SK-N-DZ (cell line): ENCODE data around the gene FAM156A.
"Not testable (repeated sequence)": the region's sequence is repeated elsewhere in the genome, so short reads cannot be mapped to it uniquely, and the experiment has no call there.

ENCODE experiments used
- DNase-seq: peaks from one replicate; pipeline ENCODE4 v3.0.0-alpha.2; 2015; ENCODE audit warnings: low spot score

FAM156A gene

GRCh38 chrX:52966993-52967738 lies 8.8 kb upstream of the FAM156A start:
- not testable (repeated sequence) for DNase-seq

- DNase-seq, result not testable (repeated sequence)
These were observed 643 bp upstream of the FAM156A start for GRCh38 chrX:52958961-52959360.

- not testable (repeated sequence) for DNase-seq
These were observed 8.4 kb downstream of the FAM156A start for GRCh38 chrX:52949884-52950283.

GRCh38 chrX:52949325-52949724 lies 9.0 kb downstream of the FAM156A start:
- DNase-seq, result not testable (repeated sequence)

- DNase-seq, result not testable (repeated sequence)
These were observed 10.1 kb downstream of the FAM156A start for GRCh38 chrX:52948265-52948664.

GRCh38 chrX:52947501-52947900 lies 10.8 kb downstream of the FAM156A start:
- not testable (repeated sequence) for DNase-seq

GRCh38 chrX:52945838-52946494 lies 12.4 kb downstream of the FAM156A start:
- not testable (repeated sequence) for DNase-seq

GRCh38 chrX:52941728-52942127 lies 16.6 kb downstream of the FAM156A start:
- DNase-seq, result not testable (repeated sequence)

- DNase-seq, result not testable (repeated sequence)
These were observed 17.6 kb downstream of the FAM156A start for GRCh38 chrX:52940704-52941103.

- not testable (repeated sequence) for DNase-seq
These were observed 22.9 kb downstream of the FAM156A start for GRCh38 chrX:52935470-52935784.

GRCh38 chrX:52934704-52935469 lies 23.4 kb downstream of the FAM156A start:
- peak; percentile 94 for DNase-seq

- DNase-seq, result peak; percentile 24
These were observed 24.2 kb downstream of the FAM156A start for GRCh38 chrX:52933976-52934703.

GRCh38 chrX:52933213-52933612 lies 25.1 kb downstream of the FAM156A start:
- DNase-seq, result no peak

- DNase-seq, result not testable (repeated sequence)
These were observed 28.1 kb downstream of the FAM156A start for GRCh38 chrX:52930214-52930613.

- no peak for DNase-seq
These were observed 34.5 kb downstream of the FAM156A start for GRCh38 chrX:52923781-52924241.

- DNase-seq, result not testable (repeated sequence)
These were observed 43.6 kb downstream of the FAM156A start for GRCh38 chrX:52914704-52915103.

GRCh38 chrX:52913681-52914080 lies 44.6 kb downstream of the FAM156A start:
- not testable (repeated sequence) for DNase-seq

GRCh38 chrX:52909313-52909969 lies 48.9 kb downstream of the FAM156A start:
- not testable (repeated sequence) for DNase-seq

- DNase-seq, result not testable (repeated sequence)
These were observed 50.4 kb downstream of the FAM156A start for GRCh38 chrX:52907900-52908299.

GRCh38 chrX:52907137-52907536 lies 51.2 kb downstream of the FAM156A start:
- not testable (repeated sequence) for DNase-seq

GRCh38 chrX:52906072-52906471 lies 52.2 kb downstream of the FAM156A start:
- DNase-seq, result not testable (repeated sequence)
